AG04450 (cell line): ENCODE measurements around the gene YIPF3. TPM values are rescaled to one million over a fixed set of nuclear protein-coding genes. Genes with fewer than 3 reads are reported as not detected.
"Not testable (repeated sequence)": the region's sequence is repeated elsewhere in the genome, so short reads cannot be mapped to it uniquely, and the experiment has no call there.

ENCODE experiments used
- CTCF ChIA-PET: fragments of 300-600, 350-600 bp; formaldehyde crosslinking; extraction: SDS; loops from one replicate; lab custom pipeline; 2022; ENCODE audit warnings: antibody characterized with exemption, inconsistent platforms; lab: Charles Lee
- POLR2A ChIA-PET: fragments of 350-600 bp; formaldehyde crosslinking; extraction: SDS; loops from one replicate; lab custom pipeline; 2021; ENCODE audit warnings: antibody characterized with exemption, inconsistent platforms; lab: Yijun Ruan, JAX
- DNase-seq: peaks from one replicate; pipeline ENCODE4 v3.0.0-alpha.2; 2011; ENCODE audit warnings: low read depth, low spot score
- H3K27ac ChIP-seq: one replicate; pipeline ENCODE4 v1.5.1; 2012; ENCODE audit warnings: low read depth, low read length, control low read depth
- H3K27me3 ChIP-seq: one replicate; pipeline ENCODE4 v1.6.0; 2012; ENCODE audit warnings: low read length; ENCODE audit not compliant: control insufficient read depth, insufficient read depth
- H3K4me3 ChIP-seq: 2 replicates; pipeline ENCODE4 v1.5.1; 2011; ENCODE audit warnings: mild to moderate bottlenecking, low read depth, low read length, control low read depth
- H3K9me3 ChIP-seq: 2 replicates; pipeline ENCODE4 v1.5.1; 2012; ENCODE audit warnings: low read length; ENCODE audit not compliant: control insufficient read depth, insufficient read depth
- polyA plus RNA-seq: library from polyadenylated mRNA; depleted of rRNA; stranded (reverse); fragments of >200 nt; gene quantifications from 2 replicates; pipeline ENCODE4 v1.2.3, GENCODE V29; 2011
- TF ChIP-seq, protein P1 (sequence below): IDR thresholded peaks from 2 replicates; pipeline ENCODE4 v1.5.1; 2011; ENCODE audit warnings: low read depth, low read length, control low read depth, inconsistent platforms

The YIPF3 gene
- polyA plus RNA-seq, 1 experiment = 262 TPM

DNA sequence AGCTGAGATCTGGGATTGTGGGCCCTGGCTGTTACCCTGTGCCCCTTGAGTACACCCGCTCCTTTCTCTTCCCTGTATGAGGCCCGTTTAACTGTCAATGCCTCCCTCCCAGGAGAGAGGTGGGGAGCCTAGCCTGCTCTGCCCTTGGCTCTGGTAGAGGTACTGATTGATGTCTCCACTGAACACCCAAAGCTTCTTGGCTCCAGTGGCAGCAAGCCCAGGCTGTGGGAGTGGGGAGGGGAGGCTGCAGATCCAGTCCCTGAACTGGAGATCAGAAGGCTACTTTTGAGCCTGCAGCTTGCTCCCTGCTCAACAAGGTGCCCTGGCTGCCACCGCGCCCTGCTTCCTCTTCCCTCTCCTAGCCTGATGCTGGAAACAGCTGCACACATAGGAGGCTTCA lies 14.1 kb downstream of the YIPF3 start:
- ChIA-PET CTCF (no interaction called here), POLR2A (interaction anchor here (0.5 kb wide), 1 partner anchor 128 kb away, joined by 6 read pairs; no protein-coding TSS in a partner anchor)
- no peaks in the 10 kb centered on the region for H3K27me3 ChIP-seq
- TF ChIP-seq, protein P1, sequence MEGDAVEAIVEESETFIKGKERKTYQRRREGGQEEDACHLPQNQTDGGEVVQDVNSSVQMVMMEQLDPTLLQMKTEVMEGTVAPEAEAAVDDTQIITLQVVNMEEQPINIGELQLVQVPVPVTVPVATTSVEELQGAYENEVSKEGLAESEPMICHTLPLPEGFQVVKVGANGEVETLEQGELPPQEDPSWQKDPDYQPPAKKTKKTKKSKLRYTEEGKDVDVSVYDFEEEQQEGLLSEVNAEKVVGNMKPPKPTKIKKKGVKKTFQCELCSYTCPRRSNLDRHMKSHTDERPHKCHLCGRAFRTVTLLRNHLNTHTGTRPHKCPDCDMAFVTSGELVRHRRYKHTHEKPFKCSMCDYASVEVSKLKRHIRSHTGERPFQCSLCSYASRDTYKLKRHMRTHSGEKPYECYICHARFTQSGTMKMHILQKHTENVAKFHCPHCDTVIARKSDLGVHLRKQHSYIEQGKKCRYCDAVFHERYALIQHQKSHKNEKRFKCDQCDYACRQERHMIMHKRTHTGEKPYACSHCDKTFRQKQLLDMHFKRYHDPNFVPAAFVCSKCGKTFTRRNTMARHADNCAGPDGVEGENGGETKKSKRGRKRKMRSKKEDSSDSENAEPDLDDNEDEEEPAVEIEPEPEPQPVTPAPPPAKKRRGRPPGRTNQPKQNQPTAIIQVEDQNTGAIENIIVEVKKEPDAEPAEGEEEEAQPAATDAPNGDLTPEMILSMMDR = no peak
- no peak overlapping the region for H3K4me3 ChIP-seq
- DNase-seq = no peak
- no peak overlapping the region for H3K27ac ChIP-seq
- no peaks in the 10 kb centered on the region; the same call in 1 of the 2 replicates for H3K9me3 ChIP-seq

DNA sequence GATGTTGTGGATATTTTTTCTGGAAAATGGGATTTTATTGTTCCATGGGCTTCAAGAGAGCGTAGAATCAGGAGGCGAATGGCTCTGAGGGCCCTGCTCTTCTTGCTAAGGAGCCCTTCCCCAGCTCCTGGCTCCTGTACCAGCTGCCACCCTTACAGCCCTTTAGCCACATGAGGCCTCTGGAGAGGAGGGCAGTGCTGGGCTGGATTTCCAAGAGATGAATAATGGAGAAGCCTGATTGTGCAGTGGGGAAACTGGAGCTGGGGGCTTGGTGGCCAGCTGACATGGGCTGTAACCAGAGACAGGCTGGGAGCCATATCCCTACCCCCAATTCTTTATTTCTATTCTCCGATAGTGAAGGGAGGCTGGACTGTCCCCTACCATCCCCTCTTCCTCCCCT lies 15.8 kb downstream of the YIPF3 start:
- POLR2A ChIA-PET = no interaction called here
- H3K27me3 ChIP-seq = no peaks in the 10 kb centered on the region
- CTCF ChIA-PET = interaction anchor here (1.0 kb wide), 1 partner anchor 46 kb away, joined by 3 read pairs; the partner anchor contains the start of gene DLK2
- no peak for DNase-seq
- no peak overlapping the region for H3K27ac ChIP-seq
- TF ChIP-seq, protein P1 = no peak
- no peak overlapping the region for H3K4me3 ChIP-seq
- H3K9me3 ChIP-seq = no peaks in the 10 kb centered on the region

DNA sequence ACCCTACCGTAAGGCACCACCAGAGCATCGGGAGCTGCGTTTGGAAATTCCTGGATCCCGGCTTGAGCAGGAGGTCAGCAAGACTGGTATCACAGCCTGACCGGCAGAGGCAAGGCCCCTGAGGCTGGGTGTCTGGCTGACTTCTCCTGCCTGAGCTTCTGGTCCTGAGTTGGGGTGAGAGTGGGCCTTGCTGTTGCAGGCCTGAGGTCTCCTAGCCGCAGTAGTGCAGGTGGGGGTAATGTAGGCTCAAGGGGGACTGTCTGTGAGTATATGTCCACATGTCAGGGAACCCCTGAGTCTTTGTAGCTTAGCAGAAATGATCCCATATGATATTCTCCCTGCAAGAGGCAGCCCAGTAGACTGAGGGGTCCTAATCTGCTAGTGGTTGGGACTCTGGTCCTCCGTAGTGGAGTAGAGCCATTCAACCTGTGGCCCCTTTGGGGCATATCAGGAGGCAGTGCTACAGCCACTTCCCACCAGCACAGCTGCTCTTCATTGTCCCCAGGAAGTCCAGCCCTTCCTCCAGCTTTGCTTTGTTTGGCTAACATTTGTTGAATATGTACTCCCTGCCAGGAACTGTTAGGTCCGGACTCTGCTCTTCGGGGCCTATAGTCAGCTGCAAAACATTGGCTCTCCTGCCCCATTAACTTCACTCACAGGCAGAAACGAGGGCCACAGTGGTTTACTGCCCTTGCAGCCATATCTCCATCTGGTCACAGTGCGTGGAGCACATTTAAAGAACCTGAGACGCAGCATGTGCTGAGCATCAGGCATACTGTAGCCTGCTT lies 17.5 kb downstream of the YIPF3 start:
- CTCF ChIA-PET = interaction anchor here (6.6 kb wide), 1 partner anchor 9 kb away, joined by 54 read pairs; the partner anchor contains the start of gene LRRC73
- Histone ChIP-seq H3K9me3 (no peaks in the 10 kb centered on the region; the same call in 1 of the 2 replicates), H3K4me3 (no peak overlapping the region), H3K27ac (no peak overlapping the region), H3K27me3 (no peaks in the 10 kb centered on the region)
- POLR2A ChIA-PET = no interaction called here
- TF ChIP-seq, protein P1 = no peak
- no peak for DNase-seq

DNA sequence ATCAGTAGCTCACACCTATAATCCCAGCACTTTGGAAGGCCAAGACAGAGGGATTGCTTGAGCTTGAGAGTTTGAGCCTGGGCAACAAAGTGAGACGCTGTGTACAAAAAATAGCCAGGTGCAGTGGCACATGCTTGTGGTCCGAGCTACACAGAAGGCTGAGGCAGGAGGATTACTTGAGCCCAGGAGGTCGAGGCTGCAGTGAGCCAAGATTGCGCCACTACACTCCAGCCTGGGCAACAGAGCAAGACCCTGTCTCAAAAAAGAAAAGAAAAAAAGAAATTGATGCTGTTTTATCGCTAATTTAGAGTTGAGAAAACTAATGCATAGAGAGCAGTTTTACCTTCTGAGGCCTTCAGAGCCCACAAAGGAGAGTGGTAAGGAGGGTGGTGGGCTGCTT lies 18.4 kb downstream of the YIPF3 start:
- CTCF ChIA-PET = interaction anchor here (0.5 to 6.6 kb wide), 3 partner anchors 10 to 217 kb away, joined by 3 to 54 read pairs (median 4); partner anchors contain the start of gene LRRC73
- H3K27me3 ChIP-seq, DNase-seq, H3K27ac ChIP-seq, H3K9me3 ChIP-seq, H3K4me3 ChIP-seq, POLR2A ChIA-PET: not testable (repeated sequence)

DNA sequence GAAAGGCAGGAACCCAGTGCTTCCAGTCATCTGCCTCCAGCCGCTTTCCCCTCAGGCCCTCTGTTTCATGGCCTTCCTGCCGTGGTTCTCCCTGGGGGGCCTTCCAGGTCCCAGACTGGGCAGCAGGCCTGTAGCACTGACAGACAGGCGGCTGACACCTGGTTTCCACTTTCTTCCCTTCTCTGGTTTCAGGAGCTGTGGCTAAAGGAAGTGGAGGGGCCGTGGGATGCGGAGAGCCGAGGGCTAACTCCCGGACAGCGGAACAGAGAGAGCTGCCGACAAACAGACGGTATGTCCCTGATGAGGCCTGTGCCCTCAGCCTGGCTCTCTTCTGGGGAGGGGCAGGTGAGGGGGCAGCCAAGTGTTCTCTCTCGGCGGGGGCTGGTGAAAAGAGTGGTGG lies 19.0 kb downstream of the YIPF3 start:
- Histone ChIP-seq H3K27ac (no peak overlapping the region), H3K27me3 (no peaks in the 10 kb centered on the region), H3K9me3 (no peaks in the 10 kb centered on the region; the same call in 1 of the 2 replicates), H3K4me3 (no peak overlapping the region)
- CTCF ChIA-PET = interaction anchor here (0.5 to 6.6 kb wide), 4 partner anchors 10 to 216 kb away, joined by 3 to 54 read pairs (median 8); partner anchors contain the start of gene LRRC73
- DNase-seq = no peak
- TF ChIP-seq, protein P1 = no peak
- POLR2A ChIA-PET = no interaction called here
